B cell (primary cell): ENCODE measurements around the gene TECTB.

Source experiments
- CTCF ChIP-seq: fragments of 200-600 bp; IDR thresholded peaks from one replicate; pipeline ENCODE4 v1.8.0; 2022; ENCODE audit warnings: antibody characterized with exemption, mild to moderate bottlenecking
- EZH2 ChIP-seq: IDR thresholded peaks from 2 replicates; pipeline ENCODE4 v1.6.1; 2012; ENCODE audit warnings: borderline replicate concordance, low read depth, mild to moderate bottlenecking, moderate library complexity, low read length; ENCODE audit not compliant: insufficient read depth, poor library complexity, severe bottlenecking

- TF ChIP-seq CTCF (no peak), EZH2 (no peak)
These were observed 30.7 kb downstream of the TECTB start for GRCh38 chr10:112313911-112314310.
